HEK293 (cell line): ENCODE data around the gene IL33.

ENCODE experiments used
- CTCF ChIA-PET: fragments of 350-600 bp; formaldehyde crosslinking; extraction: SDS; loops from one replicate; lab custom pipeline; 2021; ENCODE audit warnings: antibody characterized with exemption; lab: Yijun Ruan, JAX
- POLR2A ChIA-PET: fragments of 300-600 bp; formaldehyde crosslinking; extraction: SDS; loops from one replicate; lab custom pipeline; 2020; ENCODE audit warnings: antibody characterized with exemption, inconsistent platforms; lab: Yijun Ruan, JAX
- H3K27ac ChIP-seq: fragments of 200-500 bp; sonication (Bioruptor generic); 2 replicates; pipeline ENCODE4 v1.5.1; 2014; ENCODE audit warnings: low read depth, low read length, control low read depth, inconsistent platforms; ENCODE audit errors: extremely low read depth
- H3K36me3 ChIP-seq, 2 experiments: fragments of 200-500 bp in 1 of 2; sonication (Bioruptor generic) in 1 of 2; 1 replicate in 1 of 2; 2 replicates in 1 of 2; pipeline ENCODE4 v1.5.1; 2014 to 2017; ENCODE audit warnings: inconsistent platforms in 2 of 2, low read length in 2 of 2; ENCODE audit not compliant: control insufficient read depth in 2 of 2, insufficient read depth in 1 of 2
- H3K4me1 ChIP-seq: fragments of 200-500 bp; sonication (Bioruptor generic); 2 replicates; pipeline ENCODE4 v1.5.1; 2014; ENCODE audit warnings: mild to moderate bottlenecking, low read length, inconsistent platforms; ENCODE audit not compliant: control insufficient read depth, insufficient read depth
- H3K4me3 ChIP-seq: 2 replicates; pipeline ENCODE4 v1.5.1; 2011; ENCODE audit warnings: low read depth, mild to moderate bottlenecking, control low read depth, low read length, moderate library complexity
- H3K9me3 ChIP-seq: fragments of 200-500 bp; sonication (Bioruptor generic); 2 replicates; pipeline ENCODE4 v1.5.1; 2014; ENCODE audit warnings: low read depth, low read length, inconsistent platforms; ENCODE audit not compliant: control insufficient read depth, insufficient read depth
- KLF10 ChIP-seq: fragments of 450-650 bp; IDR thresholded peaks from 2 replicates; pipeline ENCODE4 v1.5.1; 2018; ENCODE audit warnings: missing biosample characterization, mild to moderate bottlenecking, missing genetic modification characterization
- TCF7L2 ChIP-seq: IDR thresholded peaks from 2 replicates; pipeline ENCODE4 v1.6.1; 2011; ENCODE audit warnings: low read depth, mild to moderate bottlenecking, inconsistent platforms, low read length, moderate library complexity, borderline replicate concordance
- TRIM28 ChIP-seq: IDR thresholded peaks from 2 replicates; pipeline ENCODE4 v1.6.1; 2011; ENCODE audit warnings: low read length, control low read depth, borderline replicate concordance
- ZBTB11 ChIP-seq: fragments of 450-650 bp; formaldehyde crosslinking; conservative IDR thresholded peaks from 2 replicates; pipeline ENCODE4 v1.5.1; 2016; ENCODE audit warnings: low read depth, missing biosample characterization, missing genetic modification characterization
- ZFHX2 ChIP-seq: fragments of 450-650 bp; formaldehyde crosslinking; conservative IDR thresholded peaks from 2 replicates; pipeline ENCODE4 v1.5.1; 2016; ENCODE audit warnings: missing biosample characterization, missing genetic modification characterization
- ZNF146 ChIP-seq: fragments of 450-650 bp; formaldehyde crosslinking; IDR thresholded peaks from 2 replicates; pipeline ENCODE4 v1.5.1; 2016; ENCODE audit warnings: missing biosample characterization, missing genetic modification characterization
- ZNF175 ChIP-seq: fragments of 450-650 bp; formaldehyde crosslinking; IDR thresholded peaks from 2 replicates; pipeline ENCODE4 v1.5.1; 2016; ENCODE audit warnings: missing biosample characterization, missing genetic modification characterization
- ZNF26 ChIP-seq: fragments of 450-650 bp; formaldehyde crosslinking; IDR thresholded peaks from 2 replicates; pipeline ENCODE4 v1.5.1; 2016; ENCODE audit warnings: missing biosample characterization, missing genetic modification characterization
- ZNF266 ChIP-seq: fragments of 450-650 bp; formaldehyde crosslinking; IDR thresholded peaks from 2 replicates; pipeline ENCODE4 v1.5.1; 2016; ENCODE audit warnings: missing biosample characterization, missing genetic modification characterization, low read depth
- ZNF280C ChIP-seq: fragments of 450-650 bp; formaldehyde crosslinking; IDR thresholded peaks from 2 replicates; pipeline ENCODE4 v1.5.1; 2016; ENCODE audit warnings: missing biosample characterization, missing genetic modification characterization
- ZNF324 ChIP-seq: fragments of 450-650 bp; formaldehyde crosslinking; IDR thresholded peaks from 2 replicates; pipeline ENCODE4 v1.5.1; 2016; ENCODE audit warnings: missing biosample characterization, missing genetic modification characterization
- ZNF350 ChIP-seq: fragments of 450-650 bp; formaldehyde crosslinking; IDR thresholded peaks from 2 replicates; pipeline ENCODE4 v1.5.0; 2017; ENCODE audit warnings: missing biosample characterization, mild to moderate bottlenecking, missing genetic modification characterization
- ZNF398 ChIP-seq: fragments of 450-650 bp; formaldehyde crosslinking; IDR thresholded peaks from 2 replicates; pipeline ENCODE4 v1.5.1; 2017; ENCODE audit warnings: missing biosample characterization, missing genetic modification characterization
- ZNF555 ChIP-seq: fragments of 450-650 bp; formaldehyde crosslinking; conservative IDR thresholded peaks from 2 replicates; pipeline ENCODE4 v1.5.1; 2017; ENCODE audit warnings: missing biosample characterization, mild to moderate bottlenecking, missing genetic modification characterization, inconsistent platforms
- ZNF621 ChIP-seq: fragments of 450-650 bp; formaldehyde crosslinking; IDR thresholded peaks from 2 replicates; pipeline ENCODE4 v1.5.1; 2017; ENCODE audit warnings: missing biosample characterization, missing genetic modification characterization
- ZNF623 ChIP-seq: fragments of 450-650 bp; formaldehyde crosslinking; IDR thresholded peaks from 2 replicates; pipeline ENCODE4 v1.5.1; 2016; ENCODE audit warnings: missing biosample characterization, missing genetic modification characterization
- ZNF639 ChIP-seq: fragments of 450-650 bp; formaldehyde crosslinking; IDR thresholded peaks from 2 replicates; pipeline ENCODE4 v1.5.1; 2016; ENCODE audit warnings: missing biosample characterization, missing genetic modification characterization
- ZNF660 ChIP-seq: fragments of 450-650 bp; IDR thresholded peaks from 2 replicates; pipeline ENCODE4 v1.5.1; 2018; ENCODE audit warnings: missing biosample characterization, mild to moderate bottlenecking, missing genetic modification characterization
- ZNF704 ChIP-seq: fragments of 450-650 bp; formaldehyde crosslinking; IDR thresholded peaks from 2 replicates; pipeline ENCODE4 v1.5.1; 2016; ENCODE audit warnings: missing biosample characterization, missing genetic modification characterization
- ZNF768 ChIP-seq: fragments of 450-650 bp; formaldehyde crosslinking; IDR thresholded peaks from 2 replicates; pipeline ENCODE4 v1.5.1; 2018; ENCODE audit warnings: missing biosample characterization, mild to moderate bottlenecking, missing genetic modification characterization

The IL33 gene

GRCh38 chr9:6209966-6210365 is 5.6 kb upstream of the IL33 start:
- H3K27ac ChIP-seq = no peak overlapping the region
- ChIA-PET POLR2A (no interaction called here), CTCF (interaction anchor here (0.7 kb wide), 1 partner anchor 843 kb away, joined by 3 read pairs; no protein-coding TSS in a partner anchor)
- H3K4me1 ChIP-seq = peaks cover 4% of the 10 kb centered on the region; the same call in 1 of the 2 replicates
- H3K4me3 ChIP-seq = no peak overlapping the region
- H3K9me3 ChIP-seq = no peaks in the 10 kb centered on the region; the same call in 1 of the 2 replicates
- TF ChIP-seq ZNF621 (tag by site-specific recombination) = no peak
- TF ChIP-seq ZNF350 (tag by site-specific recombination) = no peak
- TF ChIP-seq ZNF26 (tag by site-specific recombination) = peak; percentile 51; the same call in 1 of the 2 replicates
- no peaks in the 10 kb centered on the region for H3K36me3 ChIP-seq

- H3K36me3 ChIP-seq = no peaks in the 10 kb centered on the region
- peaks cover 12% of the 10 kb centered on the region; the same call in 1 of the 2 replicates for H3K4me1 ChIP-seq
- ChIA-PET POLR2A (no interaction called here), CTCF (interaction anchor here (0.7 to 3.2 kb wide), 3 partner anchors 18 to 93 kb away, joined by 4 to 8 read pairs (median 4); no protein-coding TSS in a partner anchor)
- H3K27ac ChIP-seq = no peak overlapping the region
- no peak overlapping the region for H3K4me3 ChIP-seq
- no peaks in the 10 kb centered on the region; the same call in 1 of the 2 replicates for H3K9me3 ChIP-seq
- no peak for TF ChIP-seq ZBTB11 (tag by site-specific recombination)
- no peak for TF ChIP-seq ZNF704 (tag by site-specific recombination)
- TF ChIP-seq ZNF146 (tag by site-specific recombination) = no peak
- TF ChIP-seq ZNF555 (tag by site-specific recombination) = no peak
- TF ChIP-seq ZNF768 (tag by site-specific recombination) = no peak
- TF ChIP-seq TRIM28 = no peak
- TF ChIP-seq ZNF623 (tag by site-specific recombination) = no peak
- no peak for TF ChIP-seq ZNF639
- TF ChIP-seq ZNF280C = no peak
- TF ChIP-seq ZNF266 (tag by site-specific recombination) = no peak
- TF ChIP-seq ZFHX2 (tag by site-specific recombination) = no peak
- no peak for TF ChIP-seq KLF10 (tag by site-specific recombination)
- no peak for TF ChIP-seq TCF7L2
- no peak for TF ChIP-seq ZNF398
- TF ChIP-seq ZNF175 = no peak
- no peak for TF ChIP-seq ZNF324 (tag by site-specific recombination)
- TF ChIP-seq ZNF660 = no peak
Observed at GRCh38 chr9:6212722-6213375, 2.8 kb upstream of the IL33 start.
